ENCODE measurements around the gene MCHR2. TPM values are rescaled to one million over a fixed set of nuclear protein-coding genes. Genes with fewer than 3 reads are reported as not detected.

Gene MCHR2
- total and polyA plus RNA-seq, 2 donors (not counting 3 experiments of a cell fraction or from before 2014, with no cell fraction given), result not detected

GRCh38 chr6:99943846-99944245, 50.2 kb downstream of the MCHR2 start:
- Histone ChIP-seq H3K79me2 (ENCODE audit: control insufficient read depth, insufficient read depth, low read length) (no peaks in the 10 kb centered on the region), H3K9me1 (replicated peaks; ENCODE audit: control insufficient read depth, extremely low read depth, insufficient read depth, low read length) (no peaks in the 10 kb centered on the region), H2AFZ (ENCODE audit: low read depth, low read length) (no peak overlapping the region), H3K4me2 (ENCODE audit: insufficient read depth, low read length) (no peak overlapping the region), H3K9me3 (replicated peaks; ENCODE audit: control insufficient read depth, insufficient read depth, low read length) (no peaks in the 10 kb centered on the region), H3K36me3 (ENCODE audit: control insufficient read depth in 2 of 2, extremely low read depth in 1 of 2, insufficient read depth in 2 of 2, low read length in 2 of 2) (no peaks in the 10 kb centered on the region), H4K20me1 (replicated peaks; ENCODE audit: control insufficient read depth, extremely low read depth, insufficient read depth, low read length) (no peaks in the 10 kb centered on the region), H3K4me3 (replicated peaks in 1 of 3; ENCODE audit: insufficient read depth in 1 of 3, low read depth in 1 of 3, low read length in 3 of 3) (no peak overlapping the region), H3K9ac (replicated peaks; ENCODE audit: extremely low read depth, insufficient read depth, low read length) (no peak overlapping the region), H3K27me3 (ENCODE audit: control insufficient read depth in 2 of 2, insufficient read depth in 2 of 2, low read length in 2 of 2) (no peaks in the 10 kb centered on the region), H3K4me1 (ENCODE audit: control insufficient read depth, extremely low read depth, insufficient read depth, low read length) (no peaks in the 10 kb centered on the region), H3K27ac (ENCODE audit: insufficient read depth, low read depth, low read length) (no peak overlapping the region)
- no peak for FAIRE-seq
- DNase-seq (ENCODE audit: low read depth, low spot score), result no peak
- ChIA-PET CTCF (interaction anchor here (1.5 kb wide), 1 partner anchor 12 kb away, joined by 3 read pairs; no protein-coding TSS in a partner anchor), POLR2A (no interaction called here)
- no TSS peak for BruUV-seq (replicated peaks)
- intact Hi-C loops (cut with micrococcal nuclease) (no loop called here), dilution Hi-C loops (cut with MboI; ENCODE audit: extremely low pct_ligation_motif_present, low sequenced_read_pairs) (no loop called here)
- TF ChIP-seq FOS (IDR thresholded peaks at IDR 0.05; ENCODE audit: borderline replicate concordance, insufficient read depth, low read length) (no peak), JUN (IDR thresholded peaks at IDR 0.05; ENCODE audit: borderline replicate concordance, insufficient read depth, insufficient read length, low read depth) (no peak)

- H3K27me3 ChIP-seq (ENCODE audit: control insufficient read depth in 2 of 2, insufficient read depth in 2 of 2, low read length in 2 of 2), result no peaks in the 10 kb centered on the region
- H3K9me3 ChIP-seq (replicated peaks; ENCODE audit: control insufficient read depth, insufficient read depth, low read length), result no peaks in the 10 kb centered on the region
- no peaks in the 10 kb centered on the region for H3K36me3 ChIP-seq (ENCODE audit: control insufficient read depth in 2 of 2, extremely low read depth in 1 of 2, insufficient read depth in 2 of 2, low read length in 2 of 2)
- POLR2A ChIA-PET, result no interaction called here
- H3K4me2 ChIP-seq (ENCODE audit: insufficient read depth, low read length), result no peak overlapping the region
- DNase-seq (ENCODE audit: low read depth, low spot score) (no peak), FAIRE-seq (no peak)
- H3K4me3 ChIP-seq (replicated peaks in 1 of 3; ENCODE audit: insufficient read depth in 1 of 3, low read depth in 1 of 3, low read length in 3 of 3), result no peak overlapping the region
- H3K79me2 ChIP-seq (ENCODE audit: control insufficient read depth, insufficient read depth, low read length), result no peaks in the 10 kb centered on the region
- no peak overlapping the region for H3K9ac ChIP-seq (replicated peaks; ENCODE audit: extremely low read depth, insufficient read depth, low read length)
- H2AFZ ChIP-seq (ENCODE audit: low read depth, low read length), result no peak overlapping the region
- TF ChIP-seq POLR2A (IDR thresholded peaks at IDR 0.05; ENCODE audit: low read depth, low read length) (no peak), JUN (IDR thresholded peaks at IDR 0.05; ENCODE audit: borderline replicate concordance, insufficient read depth, insufficient read length, low read depth) (no peak), GATA2 (IDR thresholded peaks at IDR 0.05; ENCODE audit: insufficient read depth, insufficient read length, low read depth, low read length) (no peak), CTCF (IDR thresholded peaks at IDR 0.05; ENCODE audit: extremely low read depth in 1 of 2, insufficient read depth in 1 of 2, low read depth in 1 of 2, low read length in 2 of 2) (no peak), FOS (IDR thresholded peaks at IDR 0.05; ENCODE audit: borderline replicate concordance, insufficient read depth, low read length) (no peak), MAX (IDR thresholded peaks at IDR 0.05; ENCODE audit: insufficient read depth, insufficient read length) (no peak)
- CTCF ChIA-PET, result no interaction called here
- no peaks in the 10 kb centered on the region for H3K4me1 ChIP-seq (ENCODE audit: control insufficient read depth, extremely low read depth, insufficient read depth, low read length)
- dilution Hi-C loops (cut with MboI; ENCODE audit: extremely low pct_ligation_motif_present, low sequenced_read_pairs) (no loop called here), intact Hi-C loops (cut with micrococcal nuclease) (no loop called here)
- BruUV-seq (replicated peaks), result no TSS peak
- H4K20me1 ChIP-seq (replicated peaks; ENCODE audit: control insufficient read depth, extremely low read depth, insufficient read depth, low read length), result no peaks in the 10 kb centered on the region
- H3K9me1 ChIP-seq (replicated peaks; ENCODE audit: control insufficient read depth, extremely low read depth, insufficient read depth, low read length), result no peaks in the 10 kb centered on the region
- no peak overlapping the region for H3K27ac ChIP-seq (ENCODE audit: insufficient read depth, low read depth, low read length)
These were observed 53.4 kb downstream of the MCHR2 start for GRCh38 chr6:99940582-99940981.

Data from endothelial cell of umbilical vein (primary cell).